ENCODE results near the gene TOPBP1. TPM values are rescaled to one million over a fixed set of nuclear protein-coding genes. Genes with fewer than 3 reads are reported as not detected.

Gene TOPBP1
- total RNA-seq, 1 donor from 2014 or later = 91.2 TPM

GRCh38 chr3:133593243-133593642 is 68.5 kb downstream of the TOPBP1 start:
- peaks cover 34% of the 10 kb centered on the region for H3K4me1 Mint-ChIP-seq (ENCODE audit: low read depth)
- no peak for DNase-seq (ENCODE audit: low spot score)
- no peaks in the 10 kb centered on the region for H3K9me3 Mint-ChIP-seq
- no peak overlapping the region for H3K4me3 Mint-ChIP-seq (ENCODE audit: low read depth)
- intact Hi-C loops (cut with micrococcal nuclease) = no loop called here
- no peaks in the 10 kb centered on the region for H3K27me3 Mint-ChIP-seq (ENCODE audit: low read depth)
- H3K27ac Mint-ChIP-seq = no peak overlapping the region
- peaks cover 32% of the 10 kb centered on the region for H3K36me3 Mint-ChIP-seq (ENCODE audit: low read depth)

GRCh38 chr3:133592843-133593242 is 68.9 kb downstream of the TOPBP1 start:
- no peak overlapping the region for H3K4me3 Mint-ChIP-seq (ENCODE audit: low read depth)
- H3K27ac Mint-ChIP-seq = no peak overlapping the region
- no peaks in the 10 kb centered on the region for H3K9me3 Mint-ChIP-seq
- H3K27me3 Mint-ChIP-seq (ENCODE audit: low read depth) = no peaks in the 10 kb centered on the region
- H3K4me1 Mint-ChIP-seq (ENCODE audit: low read depth) = peaks cover 37% of the 10 kb centered on the region
- peaks cover 32% of the 10 kb centered on the region for H3K36me3 Mint-ChIP-seq (ENCODE audit: low read depth)
- intact Hi-C loops (cut with micrococcal nuclease) = no loop called here
- DNase-seq (ENCODE audit: low spot score) = no peak

- peaks cover 36% of the 10 kb centered on the region for H3K4me1 Mint-ChIP-seq (ENCODE audit: low read depth)
- H3K27me3 Mint-ChIP-seq (ENCODE audit: low read depth) = no peaks in the 10 kb centered on the region
- DNase-seq (ENCODE audit: low spot score) = no peak
- no peak overlapping the region for H3K27ac Mint-ChIP-seq
- peaks cover 39% of the 10 kb centered on the region for H3K36me3 Mint-ChIP-seq (ENCODE audit: low read depth)
- no peaks in the 10 kb centered on the region for H3K9me3 Mint-ChIP-seq
- no peak overlapping the region for H3K4me3 Mint-ChIP-seq (ENCODE audit: low read depth)
- intact Hi-C loops (cut with micrococcal nuclease) = no loop called here
Measured at GRCh38 chr3:133591271-133591742, 70.4 kb downstream of the TOPBP1 start.

DNA sequence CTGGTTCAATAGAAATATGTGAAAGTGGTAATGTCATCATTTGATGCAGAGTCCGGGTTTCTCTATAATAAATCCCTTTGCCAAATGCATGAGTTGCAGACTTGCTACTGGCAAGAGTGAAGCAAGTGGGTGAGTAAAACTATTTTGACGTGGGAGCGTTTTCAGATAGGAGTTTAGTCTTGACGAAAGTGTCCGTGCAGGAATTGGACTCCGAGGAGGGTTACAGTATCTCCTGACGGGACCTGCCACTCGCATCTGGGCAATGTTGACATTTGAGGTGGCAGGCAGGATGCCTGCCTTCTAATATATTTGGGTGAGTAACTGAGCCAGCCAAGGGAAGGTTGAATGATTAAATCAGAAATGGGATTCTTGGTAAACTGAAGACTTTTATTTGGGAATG is 72.2 kb downstream of the TOPBP1 start:
- Mint-ChIP-seq H3K36me3 (ENCODE audit: low read depth) (peaks cover 56% of the 10 kb centered on the region), H3K27ac (no peak overlapping the region), H3K27me3 (ENCODE audit: low read depth) (no peaks in the 10 kb centered on the region), H3K9me3 (no peaks in the 10 kb centered on the region), H3K4me3 (ENCODE audit: low read depth) (no peak overlapping the region), H3K4me1 (ENCODE audit: low read depth) (peaks cover 22% of the 10 kb centered on the region)
- no peak for DNase-seq (ENCODE audit: low spot score)
- intact Hi-C loops (cut with micrococcal nuclease) = no loop called here

- intact Hi-C loops (cut with micrococcal nuclease) = no loop called here
- H3K27ac Mint-ChIP-seq = peak overlapping the region; percentile 22
- no peaks in the 10 kb centered on the region for H3K9me3 Mint-ChIP-seq
- peaks cover 22% of the 10 kb centered on the region for H3K4me1 Mint-ChIP-seq (ENCODE audit: low read depth)
- H3K36me3 Mint-ChIP-seq (ENCODE audit: low read depth) = peaks cover 61% of the 10 kb centered on the region
- DNase-seq (ENCODE audit: low spot score) = no peak
- no peak overlapping the region for H3K4me3 Mint-ChIP-seq (ENCODE audit: low read depth)
- H3K27me3 Mint-ChIP-seq (ENCODE audit: low read depth) = no peaks in the 10 kb centered on the region
Measured at GRCh38 chr3:133588784-133589465, 72.8 kb downstream of the TOPBP1 start.

DNA sequence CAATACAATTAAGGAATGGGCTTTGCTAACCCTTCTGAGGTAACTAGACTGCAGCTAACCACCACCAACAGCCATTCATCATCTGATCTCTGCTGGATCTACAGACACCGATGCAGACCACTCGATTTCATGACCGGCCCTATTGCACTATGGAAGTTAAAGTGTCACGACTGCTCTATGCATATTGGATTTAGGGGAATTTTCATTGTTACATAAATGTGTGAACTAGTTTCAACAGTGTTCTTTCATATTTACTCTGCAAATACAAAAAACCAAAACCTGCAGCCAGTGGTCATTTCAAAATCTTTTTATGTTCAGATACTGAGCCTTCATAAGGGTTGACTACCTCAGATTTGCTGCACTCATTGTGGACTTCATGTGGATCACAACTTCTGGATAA is 73.7 kb downstream of the TOPBP1 start:
- H3K27ac Mint-ChIP-seq = no peak overlapping the region
- H3K27me3 Mint-ChIP-seq (ENCODE audit: low read depth) = no peaks in the 10 kb centered on the region
- no peak for DNase-seq (ENCODE audit: low spot score)
- peaks cover 20% of the 10 kb centered on the region for H3K4me1 Mint-ChIP-seq (ENCODE audit: low read depth)
- H3K4me3 Mint-ChIP-seq (ENCODE audit: low read depth) = no peak overlapping the region
- H3K36me3 Mint-ChIP-seq (ENCODE audit: low read depth) = peaks cover 67% of the 10 kb centered on the region
- no peaks in the 10 kb centered on the region for H3K9me3 Mint-ChIP-seq
- intact Hi-C loops (cut with micrococcal nuclease) = no loop called here

DNA sequence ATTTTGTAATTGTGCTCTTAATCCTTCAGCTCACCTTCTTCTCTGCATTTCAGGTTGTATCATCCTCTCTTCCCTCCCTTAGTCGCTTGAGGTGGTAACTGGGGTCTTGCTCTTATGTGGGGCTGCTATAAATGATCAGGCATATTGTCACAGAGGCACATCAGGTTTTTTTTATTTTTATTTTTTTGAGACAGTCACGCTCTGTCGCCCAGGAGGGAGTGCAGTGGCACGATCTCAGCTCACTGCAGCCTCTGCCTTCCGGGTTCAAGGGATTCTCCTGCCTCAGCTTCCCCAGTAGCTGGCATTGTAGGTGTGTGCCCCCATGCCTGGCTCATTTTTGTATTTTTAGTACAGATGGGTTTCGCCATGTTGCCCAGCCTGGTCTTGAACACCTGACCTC is 78.3 kb downstream of the TOPBP1 start:
- peaks cover 87% of the 10 kb centered on the region for H3K36me3 Mint-ChIP-seq (ENCODE audit: low read depth)
- no peak overlapping the region for H3K4me3 Mint-ChIP-seq (ENCODE audit: low read depth)
- H3K27me3 Mint-ChIP-seq (ENCODE audit: low read depth) = no peaks in the 10 kb centered on the region
- H3K27ac Mint-ChIP-seq = no peak overlapping the region
- no peak for DNase-seq (ENCODE audit: low spot score)
- peaks cover 27% of the 10 kb centered on the region for H3K4me1 Mint-ChIP-seq (ENCODE audit: low read depth)
- intact Hi-C loops (cut with micrococcal nuclease) = no loop called here
- H3K9me3 Mint-ChIP-seq = no peaks in the 10 kb centered on the region

DNA sequence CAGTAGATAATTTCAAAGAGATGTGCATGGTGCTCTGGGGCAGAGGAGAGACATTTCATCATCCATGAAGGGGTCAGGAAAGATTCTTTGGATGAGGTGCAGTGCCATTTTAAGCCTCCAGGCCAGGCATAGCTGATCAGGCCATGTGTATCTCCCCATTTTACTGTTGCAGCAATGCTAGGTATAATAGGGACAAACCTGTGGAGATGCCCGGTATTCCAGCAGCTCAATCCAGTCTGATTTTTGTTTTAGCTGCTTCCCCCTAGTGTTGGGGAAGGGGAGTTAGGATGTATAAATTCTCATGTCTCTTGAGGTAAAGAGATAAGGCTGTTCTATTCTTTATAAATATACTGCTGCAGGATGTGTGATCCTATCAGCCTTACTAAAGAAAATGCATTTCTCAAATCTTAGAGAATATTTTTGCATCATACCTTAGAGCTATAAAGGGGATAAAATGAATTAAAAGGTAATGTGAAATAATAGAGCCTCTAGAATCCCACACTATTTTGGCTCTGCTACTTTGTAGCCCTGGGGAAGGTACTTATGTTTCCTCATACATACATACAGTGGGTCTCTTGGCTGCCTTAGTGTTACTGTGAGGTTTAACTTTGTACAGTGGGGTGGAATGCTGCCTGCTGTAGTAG is 83.1 kb downstream of the TOPBP1 start:
- peaks cover 48% of the 10 kb centered on the region for H3K4me1 Mint-ChIP-seq (ENCODE audit: low read depth)
- peak overlapping the region; percentile 22 for H3K27ac Mint-ChIP-seq
- intact Hi-C loops (cut with micrococcal nuclease) = no loop called here

GRCh38 chr3:133576169-133576568 is 85.6 kb downstream of the TOPBP1 start:
- no peak for DNase-seq (ENCODE audit: low spot score)
- Mint-ChIP-seq H3K4me3 (ENCODE audit: low read depth) (peak overlapping the region; percentile 90), H3K36me3 (ENCODE audit: low read depth) (peaks cover 65% of the 10 kb centered on the region), H3K27ac (peak overlapping the region; percentile 73), H3K9me3 (no peaks in the 10 kb centered on the region), H3K4me1 (ENCODE audit: low read depth) (peaks cover 50% of the 10 kb centered on the region), H3K27me3 (ENCODE audit: low read depth) (no peaks in the 10 kb centered on the region)
- intact Hi-C loops (cut with micrococcal nuclease) = no loop called here

More for the DNA sequence above, 83.1 kb downstream of the TOPBP1 start:
- Mint-ChIP-seq H3K36me3 (ENCODE audit: low read depth) (peaks cover 85% of the 10 kb centered on the region), H3K4me3 (ENCODE audit: low read depth) (peak overlapping the region; percentile 74), H3K27me3 (ENCODE audit: low read depth) (no peaks in the 10 kb centered on the region), H3K9me3 (no peaks in the 10 kb centered on the region)
- DNase-seq (ENCODE audit: low spot score) = no peak

- Mint-ChIP-seq H3K27ac (peak overlapping the region; percentile 91), H3K4me1 (ENCODE audit: low read depth) (peaks cover 50% of the 10 kb centered on the region), H3K9me3 (no peaks in the 10 kb centered on the region), H3K36me3 (ENCODE audit: low read depth) (peaks cover 56% of the 10 kb centered on the region), H3K27me3 (ENCODE audit: low read depth) (no peaks in the 10 kb centered on the region), H3K4me3 (ENCODE audit: low read depth) (peak overlapping the region; percentile 90)
- no peak for DNase-seq (ENCODE audit: low spot score)
- intact Hi-C loops (cut with micrococcal nuclease) = no loop called here
Measured at GRCh38 chr3:133575086-133575485, 86.7 kb downstream of the TOPBP1 start.

DNA sequence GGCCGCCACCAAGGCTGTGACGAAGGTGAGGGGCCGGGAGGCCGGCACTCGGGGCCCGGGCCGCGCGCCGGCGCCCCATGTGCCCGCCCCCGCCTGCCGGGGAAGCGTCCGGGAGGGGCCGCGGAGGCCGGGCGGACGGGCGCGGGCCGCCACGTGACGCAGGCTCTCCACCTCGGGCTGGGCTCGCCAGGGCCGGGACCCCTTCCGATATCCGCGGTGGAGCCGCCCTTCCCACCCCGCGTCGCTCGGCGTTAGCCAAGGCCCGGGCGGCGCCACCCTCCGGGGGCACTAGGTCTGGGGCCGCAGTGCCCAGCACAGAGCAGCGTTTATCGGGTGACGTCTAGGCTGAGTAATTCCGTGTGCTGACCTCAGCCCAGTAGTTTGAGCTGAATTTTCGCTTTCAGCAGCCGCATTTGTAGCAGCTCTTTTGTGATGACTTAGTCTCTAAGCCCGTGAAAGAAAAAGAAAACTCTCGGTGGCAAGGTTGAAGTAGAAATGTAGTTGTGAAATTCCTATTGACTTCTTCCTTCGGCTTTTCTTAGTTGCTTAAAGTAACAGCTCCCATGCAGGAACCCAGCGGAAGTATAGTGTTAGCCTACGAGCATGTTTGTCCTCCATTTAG is 87.4 kb downstream of the TOPBP1 start:
- intact Hi-C loops (cut with micrococcal nuclease) = loop anchor here (1.0 kb wide), 2 partner anchors 21 to 132 kb away; no protein-coding TSS in a partner anchor
- H3K27me3 Mint-ChIP-seq (ENCODE audit: low read depth) = no peaks in the 10 kb centered on the region
- peak overlapping the region; percentile 90 for H3K4me3 Mint-ChIP-seq (ENCODE audit: low read depth)
- H3K36me3 Mint-ChIP-seq (ENCODE audit: low read depth) = peaks cover 50% of the 10 kb centered on the region
- H3K27ac Mint-ChIP-seq = peak overlapping the region; percentile 91
- H3K9me3 Mint-ChIP-seq = no peaks in the 10 kb centered on the region
- DNase-seq (ENCODE audit: low spot score) = peak; percentile 69
- peaks cover 52% of the 10 kb centered on the region for H3K4me1 Mint-ChIP-seq (ENCODE audit: low read depth)

DNA sequence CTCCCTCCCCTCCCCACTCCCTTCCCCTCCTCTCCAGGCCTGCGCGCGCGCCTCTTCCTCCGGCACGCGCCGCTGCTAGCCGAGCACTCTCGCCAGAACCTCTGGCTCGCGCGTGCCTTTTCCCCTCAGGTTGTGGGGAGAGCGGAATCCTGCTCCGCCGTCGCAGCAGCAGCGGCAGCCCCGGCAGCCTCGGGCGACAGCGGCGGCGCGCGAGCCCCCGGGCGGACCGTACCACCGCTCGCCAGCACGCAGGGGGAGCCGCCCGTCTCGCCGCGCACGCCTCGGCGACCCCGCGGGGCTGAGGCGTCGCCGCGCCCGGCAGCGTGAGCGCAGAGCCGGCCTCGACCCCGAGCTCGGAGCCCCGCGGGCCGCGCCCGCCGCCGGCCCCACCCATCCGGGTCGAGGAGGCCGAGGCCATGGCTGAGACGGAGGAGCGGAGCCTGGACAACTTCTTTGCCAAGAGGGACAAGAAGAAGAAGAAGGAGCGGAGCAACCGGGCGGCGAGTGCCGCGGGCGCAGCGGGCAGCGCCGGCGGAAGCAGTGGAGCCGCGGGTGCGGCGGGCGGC is 88.0 kb downstream of the TOPBP1 start, which contains the start of gene CDV3:
Gene CDV3 (plus strand): TSS at position 58 of the 566 bp plus-strand sequence. CDS start 359 bp downstream, at position 417.
- Mint-ChIP-seq H3K4me1 (ENCODE audit: low read depth) (peaks cover 45% of the 10 kb centered on the region), H3K4me3 (ENCODE audit: low read depth) (peak within 1 kb of the TSS; percentile 90), H3K27me3 (ENCODE audit: low read depth) (no peaks in the 10 kb centered on the region), H3K9me3 (no peaks in the 10 kb centered on the region), H3K36me3 (ENCODE audit: low read depth) (peaks cover 44% of the 10 kb centered on the region), H3K27ac (peak within 1 kb of the TSS; percentile 100)
- no peak for DNase-seq (ENCODE audit: low spot score)
- intact Hi-C loops (cut with micrococcal nuclease) = loop anchor here (1.0 to 2.0 kb wide), 11 partner anchors 22 to 1157 kb away; partner anchors contain the start of genes ANAPC13, DNAJC13, NPHP3 and RYK
